Testis (tissue), 2 donors: ENCODE results near the gene OIP5.

Experiments used
- POLR2A ChIP-seq: fragments of 450-650 bp; IDR thresholded peaks from one replicate; pipeline ENCODE4 v1.6.1; 2017; ENCODE audit warnings: antibody characterized with exemption, mild to moderate bottlenecking, moderate library complexity
- TF ChIP-seq, protein P1 (sequence below), 3 experiments: fragments of 450-650 bp in 2 of 3; fragments of 200-600 bp in 1 of 3; sonication (generic) in 1 of 3; IDR thresholded peaks; one replicate each; pipeline ENCODE4 v1.5.1; 2016 to 2019; ENCODE audit warnings: antibody characterized with exemption in 3 of 3, mild to moderate bottlenecking in 2 of 3, moderate library complexity in 1 of 3

DNA sequence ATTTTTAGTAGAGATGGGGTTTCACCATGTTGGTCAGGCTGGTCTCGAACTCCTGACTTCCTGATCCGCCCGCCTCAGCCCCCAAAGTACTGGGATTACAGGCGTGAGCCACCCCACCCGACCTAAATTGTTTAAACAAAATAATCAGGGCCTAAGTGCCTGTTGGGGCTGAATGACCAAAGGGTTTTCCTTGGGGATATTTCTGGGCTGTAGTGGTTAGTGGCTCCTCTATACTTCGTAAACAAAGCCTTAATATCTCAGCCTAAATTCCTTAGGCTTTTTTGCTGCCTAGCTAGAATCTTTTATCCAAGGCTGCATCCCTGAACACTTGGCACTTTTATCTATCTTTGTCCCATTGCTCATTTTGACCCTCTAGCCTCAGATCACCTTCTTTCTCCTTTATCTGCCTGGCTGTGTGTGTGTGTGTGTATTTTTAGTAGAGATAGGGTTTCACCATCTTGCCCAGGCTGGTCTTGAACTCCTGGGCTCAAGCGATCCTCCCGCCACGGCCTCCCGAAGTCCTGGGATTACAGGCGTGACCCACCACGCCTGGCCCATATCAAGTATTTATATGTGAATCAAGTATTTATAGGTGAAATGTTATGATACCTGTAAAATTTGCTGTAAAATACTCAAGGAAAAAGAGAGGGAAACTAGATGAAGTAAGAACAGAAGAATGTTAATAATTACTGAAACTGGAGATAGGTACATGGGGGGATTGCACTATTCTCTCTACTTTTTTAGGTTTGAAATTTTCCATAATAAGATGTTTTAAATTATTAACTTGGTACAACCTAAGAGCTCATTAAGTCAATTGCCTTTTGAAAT, 2.1 kb upstream of the OIP5 start:
- TF ChIP-seq, protein P1, sequence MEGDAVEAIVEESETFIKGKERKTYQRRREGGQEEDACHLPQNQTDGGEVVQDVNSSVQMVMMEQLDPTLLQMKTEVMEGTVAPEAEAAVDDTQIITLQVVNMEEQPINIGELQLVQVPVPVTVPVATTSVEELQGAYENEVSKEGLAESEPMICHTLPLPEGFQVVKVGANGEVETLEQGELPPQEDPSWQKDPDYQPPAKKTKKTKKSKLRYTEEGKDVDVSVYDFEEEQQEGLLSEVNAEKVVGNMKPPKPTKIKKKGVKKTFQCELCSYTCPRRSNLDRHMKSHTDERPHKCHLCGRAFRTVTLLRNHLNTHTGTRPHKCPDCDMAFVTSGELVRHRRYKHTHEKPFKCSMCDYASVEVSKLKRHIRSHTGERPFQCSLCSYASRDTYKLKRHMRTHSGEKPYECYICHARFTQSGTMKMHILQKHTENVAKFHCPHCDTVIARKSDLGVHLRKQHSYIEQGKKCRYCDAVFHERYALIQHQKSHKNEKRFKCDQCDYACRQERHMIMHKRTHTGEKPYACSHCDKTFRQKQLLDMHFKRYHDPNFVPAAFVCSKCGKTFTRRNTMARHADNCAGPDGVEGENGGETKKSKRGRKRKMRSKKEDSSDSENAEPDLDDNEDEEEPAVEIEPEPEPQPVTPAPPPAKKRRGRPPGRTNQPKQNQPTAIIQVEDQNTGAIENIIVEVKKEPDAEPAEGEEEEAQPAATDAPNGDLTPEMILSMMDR (IDR thresholded peaks at IDR 0.05), result no peak
- no peak for TF ChIP-seq POLR2A
